Measurements from ENCODE around the gene ANKMY1.

The ANKMY1 gene

GRCh38 chr2:240579771-240580614, 22.2 kb upstream of the ANKMY1 start (continued):
- TF ChIP-seq ZNF645 (tag by site-specific recombination; IDR thresholded peaks at IDR 0.05) (no peak), PRDM4 (tag by site-specific recombination; IDR thresholded peaks at IDR 0.05) (no peak), ZNF600 (tag by site-specific recombination; IDR thresholded peaks at IDR 0.05) (peak; percentile 94), ZNF580 (tag by site-specific recombination; IDR thresholded peaks at IDR 0.05) (no peak), MZF1 (tag by site-specific recombination; IDR thresholded peaks at IDR 0.05; ENCODE audit: borderline replicate concordance) (no peak), PRDM10 (tag by site-specific recombination; IDR thresholded peaks at IDR 0.05) (peak; percentile 77), ZSCAN23 (tag by site-specific recombination; IDR thresholded peaks at IDR 0.05) (no peak), ZNF26 (tag by site-specific recombination; IDR thresholded peaks at IDR 0.05) (no peak), SP7 (tag by site-specific recombination; IDR thresholded peaks at IDR 0.05) (0 out of 2 replicates have a peak, but pooled peaks have one; percentile 15), ZBTB8A (tag by site-specific recombination; IDR thresholded peaks at IDR 0.05) (no peak)

GRCh38 chr2:240579071-240579762, 21.4 kb upstream of the ANKMY1 start:
- Histone ChIP-seq H3K4me1 (ENCODE audit: control insufficient read depth, insufficient read depth, low read length) (peaks cover 7% of the 10 kb centered on the region), H3K27ac (ENCODE audit: extremely low read depth, low read depth, low read length) (no peak overlapping the region), H3K36me3 (ENCODE audit: control insufficient read depth in 2 of 2, insufficient read depth in 1 of 2, low read length in 2 of 2) (peaks cover 0 to 55% of the 10 kb centered on the region in 2 experiments; a peak in 1 of 3 replicates), H3K4me3 (ENCODE audit: low read depth, low read length) (no peak overlapping the region), H3K9me3 (ENCODE audit: control insufficient read depth, insufficient read depth, low read depth, low read length) (no peaks in the 10 kb centered on the region)
- CTCF ChIA-PET, result interaction anchor here (0.8 to 3.9 kb wide), 6 partner anchors 8 to 374 kb away, joined by 3 to 33 read pairs (median 4); no protein-coding TSS in a partner anchor
- POLR2A ChIA-PET, result interaction anchor here (1.2 to 1.4 kb wide), 2 partner anchors 10 to 13 kb away, joined by 3 to 5 read pairs; partner anchors contain the start of gene RNPEPL1
- TF ChIP-seq SCRT2 (tag by site-specific recombination; IDR thresholded peaks at IDR 0.05) (no peak), ZNF24 (tag by site-specific recombination; IDR thresholded peaks at IDR 0.05) (no peak), ZNF354C (tag by site-specific recombination; IDR thresholded peaks at IDR 0.05; ENCODE audit: borderline replicate concordance, low read depth) (no peak), ZNF768 (tag by site-specific recombination; IDR thresholded peaks at IDR 0.05) (no peak), BCL11B (tag by site-specific recombination; IDR thresholded peaks at IDR 0.05; ENCODE audit: low read depth) (no peak), ZNF140 (tag by site-specific recombination; IDR thresholded peaks at IDR 0.05) (no peak), ZNF777 (tag by site-specific recombination; IDR thresholded peaks at IDR 0.05; ENCODE audit: borderline replicate concordance) (no peak)

All from HEK293 (cell line).